Cardiac septum (tissue), 1 donor: ENCODE data around the gene AKR1C3. TPM values are rescaled to one million over a fixed set of nuclear protein-coding genes. Genes with fewer than 3 reads are reported as not detected.
"Not testable (repeated sequence)": the region's sequence is repeated elsewhere in the genome, so short reads cannot be mapped to it uniquely, and the experiment has no call there.

Source experiments
- DNase-seq: peaks from one replicate; pipeline ENCODE4 v3.0.0-alpha.2; 2020; ENCODE audit warnings: low spot score
- intact Hi-C: fragments of 100-400 bp; cut with DNase I; formaldehyde crosslinking; loops from one replicate; pipeline ENCODE4 v1.14.0; 2022
- total RNA-seq: library from RNA; stranded (reverse); fragmentation: NEBNext Ultra II Directional; extraction: Animal tissue kit (Norgen Biotek cat#: 25700); gene quantifications from one replicate; pipeline ENCODE4 v1.2.1, GENCODE V29; 2021
- donor health status: DM: no; HTN: no; CAD: no.

AKR1C3 gene
- total RNA-seq, 1 donor from 2014 or later, result 15.2 TPM

DNA sequence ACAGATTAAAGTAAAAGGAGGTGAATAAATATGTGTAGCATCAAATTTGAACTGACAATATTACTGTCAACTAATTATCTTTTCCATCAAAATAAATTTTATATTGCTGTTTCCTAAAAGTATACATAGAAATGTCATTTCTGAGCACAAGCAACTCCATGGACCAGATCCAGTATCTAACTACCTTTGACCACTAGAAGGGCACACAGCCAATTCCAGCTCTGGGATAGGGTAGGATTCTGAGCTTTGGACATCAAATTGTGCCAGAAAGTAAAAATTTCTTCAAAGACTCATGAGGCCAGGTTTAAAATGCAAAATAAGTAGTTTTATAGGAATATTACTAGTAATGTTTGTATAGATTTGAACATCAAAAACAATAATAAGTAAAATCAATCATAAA lies 29.7 kb downstream of the AKR1C3 start:
- intact Hi-C loops, result no loop called here
- DNase-seq, result no peak

DNA sequence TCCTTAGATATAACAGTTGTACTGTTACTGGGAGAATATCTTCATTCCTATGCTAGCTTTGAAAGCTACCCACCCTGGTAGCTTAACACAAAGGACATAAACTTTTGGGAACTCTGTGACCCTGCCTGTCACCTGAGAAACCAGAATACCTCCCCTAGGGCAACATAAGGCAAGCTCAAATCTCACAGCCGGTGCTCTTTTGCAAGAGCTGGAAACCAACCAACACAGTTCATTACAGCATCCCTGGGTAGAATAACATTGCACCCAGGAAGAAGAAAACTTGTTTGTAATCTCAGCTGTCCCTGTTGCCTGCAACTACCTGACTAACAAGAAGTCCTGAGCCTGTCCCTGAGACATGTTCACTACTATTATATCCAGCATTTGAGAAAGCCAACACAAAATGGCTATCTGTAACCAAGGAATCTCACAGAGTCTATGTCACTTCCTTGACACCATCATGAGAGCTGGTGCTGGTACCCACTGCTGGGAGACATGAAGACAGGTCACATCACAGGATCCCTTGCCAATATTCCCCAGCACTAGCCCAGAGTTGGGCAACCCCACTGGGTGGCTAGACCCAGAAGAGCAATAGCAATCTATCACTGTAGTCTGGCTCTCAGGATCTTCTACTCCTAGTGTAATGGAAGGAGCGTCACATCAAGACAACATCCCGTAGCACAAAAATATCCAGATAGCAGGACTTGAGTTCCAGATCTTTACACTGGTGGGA lies 31.3 kb downstream of the AKR1C3 start:
- intact Hi-C loops, result no loop called here
- DNase-seq, result no peak

DNA sequence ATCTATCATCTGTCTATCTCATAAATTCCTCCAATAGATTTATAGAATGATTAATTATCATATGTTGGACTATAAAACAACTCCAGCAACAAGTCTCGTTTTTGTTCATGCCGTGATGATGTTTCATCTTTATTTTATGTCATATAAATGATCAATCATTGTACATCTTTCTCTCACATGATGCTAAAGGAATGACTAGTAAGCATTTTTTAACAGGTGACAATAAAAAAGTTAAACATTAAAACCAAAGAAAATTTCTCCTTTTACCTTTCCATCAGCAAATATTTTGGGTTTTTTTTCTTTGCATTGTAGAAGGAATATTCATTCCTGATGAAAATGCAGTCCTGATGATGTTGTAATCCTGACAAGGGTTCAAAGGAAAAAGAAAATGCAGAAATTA lies 41.4 kb downstream of the AKR1C3 start:
- DNase-seq, result no peak
- intact Hi-C loops, result no loop called here

DNA sequence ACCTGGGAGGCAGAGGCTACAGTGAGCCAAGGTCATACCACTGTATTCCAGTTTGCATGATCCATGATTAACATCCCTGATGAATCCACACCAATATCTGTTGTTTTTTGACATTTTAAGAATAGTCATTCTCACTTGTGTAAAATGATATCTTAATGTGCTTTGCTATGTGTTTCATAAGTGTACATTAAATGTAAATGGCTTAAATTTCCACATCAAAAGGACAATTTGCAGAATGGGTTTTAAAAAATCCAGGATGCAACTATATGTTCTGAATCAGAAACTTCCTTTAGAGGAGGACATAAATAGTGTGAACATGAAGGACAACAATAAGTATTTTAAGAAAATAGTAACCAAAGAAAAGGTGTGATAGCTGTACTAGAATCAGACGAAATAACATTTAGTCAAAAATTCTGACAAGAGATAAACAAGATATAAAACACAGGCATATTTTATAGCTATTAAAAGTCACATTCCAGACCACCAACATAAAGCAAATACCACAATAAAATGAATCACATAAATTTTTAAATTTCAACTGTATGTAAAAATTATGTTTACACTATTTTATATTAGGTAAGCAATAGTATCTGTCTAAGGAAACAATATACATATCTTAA lies 42.4 kb downstream of the AKR1C3 start:
- intact Hi-C loops, result no loop called here
- DNase-seq, result no peak

DNA sequence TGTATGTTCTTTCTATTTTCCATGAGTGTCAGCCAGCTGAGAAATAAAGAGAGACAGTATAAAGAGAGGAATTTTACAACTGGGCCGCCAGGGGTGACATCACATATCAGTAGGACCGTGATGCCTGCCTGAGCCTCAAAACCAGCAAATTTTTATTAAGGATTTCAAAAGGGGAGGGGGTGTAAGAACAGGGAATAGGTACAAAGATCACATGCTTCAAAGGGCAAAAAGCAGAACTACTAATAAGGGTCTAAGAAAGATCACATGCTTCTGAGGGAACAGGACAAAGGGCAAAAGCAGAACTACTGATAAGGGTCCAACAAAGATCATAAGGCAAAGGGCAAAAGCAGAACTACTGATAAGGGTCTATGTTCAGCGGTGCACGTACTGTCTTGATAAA lies 43.5 kb downstream of the AKR1C3 start:
- intact Hi-C loops, DNase-seq: not testable (repeated sequence)

DNA sequence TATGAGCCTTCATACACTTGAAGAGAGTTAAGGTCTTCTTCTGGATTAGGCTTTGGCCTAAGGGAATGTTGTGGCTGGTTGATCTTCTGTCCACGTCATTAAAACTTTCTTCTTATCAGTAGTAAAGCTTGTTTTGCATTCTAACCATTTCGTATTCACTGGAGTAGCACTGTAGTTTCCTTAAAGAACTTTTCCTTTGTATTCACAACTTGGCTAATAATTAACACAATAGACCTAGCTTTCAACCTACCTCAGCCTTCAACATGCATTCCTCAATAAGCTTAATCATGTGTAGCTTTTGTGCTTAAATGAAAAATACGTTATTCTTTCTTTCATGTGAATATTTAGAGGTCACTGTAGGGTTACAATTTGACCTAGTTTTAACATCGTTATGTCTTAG lies 48.0 kb downstream of the AKR1C3 start:
- DNase-seq, result no peak
- intact Hi-C loops, result no loop called here

DNA sequence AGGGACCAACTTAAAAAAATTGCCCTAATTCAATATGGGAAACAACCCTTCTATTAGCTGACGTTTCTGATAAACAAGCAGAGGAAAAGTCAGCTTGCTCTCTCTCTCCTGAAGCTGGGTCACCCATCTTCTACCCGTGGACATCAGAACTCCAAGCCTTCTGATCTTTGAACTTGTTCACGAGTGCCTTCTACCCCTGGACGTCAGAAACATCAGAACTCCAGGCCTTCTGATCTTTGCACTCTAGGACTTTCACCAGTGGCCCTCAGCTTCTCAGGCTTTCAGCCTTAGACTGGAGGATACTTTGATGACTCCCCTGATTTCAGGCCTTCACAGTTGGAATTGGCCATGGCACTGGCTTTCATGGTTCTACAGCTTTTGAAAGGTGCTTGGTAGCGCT lies 48.9 kb downstream of the AKR1C3 start:
- DNase-seq, result no peak
- intact Hi-C loops, result no loop called here

DNA sequence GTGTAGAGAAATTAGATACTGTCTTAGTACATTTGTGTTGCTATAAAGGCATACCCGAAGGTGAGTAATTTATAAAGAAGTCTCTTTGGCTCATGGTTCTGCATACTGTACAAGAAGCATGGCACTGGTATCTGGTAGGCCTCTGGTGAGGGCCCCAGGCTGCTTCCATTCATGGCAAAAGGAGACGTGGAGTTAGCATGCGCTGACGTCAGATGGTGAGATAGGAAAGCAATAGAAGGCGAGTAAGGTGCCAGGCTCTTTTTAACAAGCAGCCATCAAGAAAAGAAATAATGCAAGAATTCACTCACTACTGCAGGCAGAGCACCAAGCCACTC lies 52.7 kb downstream of the AKR1C3 start:
- no peak for DNase-seq
- intact Hi-C loops, result no loop called here

DNA sequence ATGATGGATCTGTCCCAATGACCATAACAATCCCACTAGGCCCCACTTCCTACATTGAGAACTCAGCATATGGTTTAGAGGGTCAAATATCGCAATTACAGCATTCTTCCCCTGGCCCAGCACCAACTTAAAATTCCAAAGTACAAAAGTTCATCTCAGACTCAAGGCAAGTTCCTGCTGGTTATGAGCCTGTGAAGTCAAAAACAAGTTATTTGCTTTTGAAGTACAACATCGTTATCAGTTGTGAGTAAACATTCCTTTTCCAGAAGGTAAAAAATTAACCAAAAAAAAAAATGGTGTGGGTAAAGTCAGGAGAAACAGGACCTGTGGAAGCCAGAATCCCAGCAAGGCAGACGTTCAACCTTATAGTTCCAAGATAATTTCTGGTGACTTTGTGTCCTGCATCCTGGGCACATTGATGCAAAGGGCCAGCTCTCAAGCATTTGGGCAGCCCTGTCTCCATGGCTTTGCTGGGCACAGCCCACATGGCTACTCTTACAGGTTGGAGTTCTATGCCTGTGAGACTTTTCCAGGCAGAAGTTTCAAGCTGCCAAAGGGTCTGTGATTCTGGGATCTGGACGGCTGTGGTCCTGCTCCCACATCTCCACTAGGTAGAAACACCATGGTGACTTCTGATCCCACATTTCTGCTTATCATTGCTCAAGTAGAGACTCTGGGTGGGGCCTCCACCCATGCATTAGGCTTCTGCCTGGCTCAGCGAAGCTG lies 53.2 kb downstream of the AKR1C3 start:
- intact Hi-C loops, result no loop called here
- no peak for DNase-seq

DNA sequence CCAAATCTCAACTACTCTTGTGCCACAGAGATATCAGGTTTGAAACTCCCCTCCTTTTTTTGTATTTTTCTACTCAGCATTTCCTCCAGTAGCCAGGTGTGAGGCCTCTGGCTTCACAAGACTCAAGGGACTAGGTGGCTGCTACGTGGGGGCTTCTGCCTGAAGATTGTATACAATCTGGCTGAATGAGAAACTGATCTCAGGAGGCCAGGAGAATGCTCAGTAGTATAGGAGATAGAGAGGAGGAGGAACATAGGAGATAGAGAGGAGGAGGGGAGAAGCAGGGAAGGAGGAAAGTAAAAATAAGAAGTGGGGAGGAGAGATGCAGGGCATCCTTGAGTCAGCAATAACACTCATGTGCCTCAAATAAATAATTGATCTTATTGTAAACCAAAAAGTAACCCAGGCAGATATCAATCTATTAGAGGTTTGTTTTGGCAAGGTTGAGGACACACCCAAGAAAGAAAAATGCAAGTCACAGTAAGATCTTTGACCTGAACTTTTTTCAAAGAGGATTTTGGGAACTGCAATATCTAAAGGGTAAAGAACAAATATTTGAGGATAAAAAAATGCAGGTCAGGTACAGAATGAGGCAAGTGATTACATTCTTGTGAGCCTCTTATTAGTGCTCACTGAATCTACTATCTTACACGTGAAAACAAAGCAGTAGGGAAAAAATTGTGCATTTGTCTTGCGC lies 53.9 kb downstream of the AKR1C3 start:
- intact Hi-C loops, result no loop called here
- DNase-seq, result no peak

DNA sequence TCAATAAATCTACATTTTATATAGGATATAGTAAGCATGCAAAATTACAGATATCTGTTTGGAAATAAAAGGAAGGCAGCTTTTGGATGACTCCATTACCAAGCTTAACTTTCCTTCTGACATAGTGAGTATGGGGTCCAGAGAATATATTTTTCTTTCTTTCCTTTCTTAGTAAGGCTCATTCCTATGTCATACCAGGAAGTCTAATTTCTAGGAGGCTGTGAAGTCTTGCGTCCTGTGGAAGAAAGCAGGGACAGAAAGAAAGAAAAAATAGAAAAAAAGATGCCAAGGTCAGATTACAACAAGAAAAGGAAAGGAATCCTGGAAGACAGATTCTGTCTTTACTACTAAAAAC lies 54.4 kb downstream of the AKR1C3 start:
- intact Hi-C loops, result no loop called here
- no peak for DNase-seq

DNA sequence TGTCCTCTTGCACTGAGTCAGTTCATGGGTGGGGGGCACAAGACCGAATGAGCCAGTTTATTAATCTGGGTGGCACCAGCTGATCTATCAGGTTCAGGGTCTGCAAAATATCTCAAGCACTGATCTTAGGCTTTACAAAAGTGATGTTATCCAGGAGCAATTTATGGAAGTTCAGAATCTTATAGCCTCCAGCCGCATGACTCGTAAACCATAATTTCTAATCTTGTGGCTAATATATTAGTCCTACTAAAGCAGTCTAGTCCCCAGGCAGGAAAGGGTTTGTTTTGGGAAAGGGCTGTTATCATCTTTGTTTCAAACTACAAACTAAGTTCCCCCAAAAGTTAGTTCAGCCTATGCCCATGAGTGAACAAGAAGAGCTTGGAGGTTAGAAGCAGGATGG lies 56.9 kb downstream of the AKR1C3 start:
- intact Hi-C loops, result no loop called here
- DNase-seq, result no peak

DNA sequence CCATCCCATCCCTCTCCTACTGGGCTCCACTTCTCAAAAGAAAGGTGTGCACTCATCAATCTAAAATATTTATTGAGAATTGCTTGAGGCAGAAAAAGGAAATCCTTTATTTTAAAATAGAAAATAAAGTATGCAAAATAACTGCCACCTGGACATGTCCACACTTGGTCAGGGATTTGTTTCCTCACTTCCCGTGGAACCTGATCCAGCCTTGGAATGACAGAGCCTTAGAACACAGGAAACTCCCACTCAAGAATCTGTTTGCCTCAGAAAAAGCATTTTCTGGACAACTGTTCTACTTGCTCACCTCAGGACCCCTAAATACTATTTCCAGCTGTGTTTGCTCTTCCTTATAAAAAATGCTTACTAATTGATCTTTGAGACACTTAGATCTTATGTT lies 61.7 kb downstream of the AKR1C3 start:
- DNase-seq, result no peak
- intact Hi-C loops, result no loop called here

Other genes with a start within 250 kb of the AKR1C3 start
- 14.2 TPM for gene AKR1C1, start 131.0 kb upstream of the AKR1C3 start, total RNA-seq
- gene AKR1C2, start 90.6 kb upstream of the AKR1C3 start, total RNA-seq, result 8.5 TPM
- 0.86 TPM for gene AKR1C8, start 90.7 kb downstream of the AKR1C3 start, total RNA-seq
- gene AKR1C4, start 102.4 kb downstream of the AKR1C3 start, total RNA-seq, result not detected